ENCODE data around the gene NOL4L.

NOL4L gene

DNA sequence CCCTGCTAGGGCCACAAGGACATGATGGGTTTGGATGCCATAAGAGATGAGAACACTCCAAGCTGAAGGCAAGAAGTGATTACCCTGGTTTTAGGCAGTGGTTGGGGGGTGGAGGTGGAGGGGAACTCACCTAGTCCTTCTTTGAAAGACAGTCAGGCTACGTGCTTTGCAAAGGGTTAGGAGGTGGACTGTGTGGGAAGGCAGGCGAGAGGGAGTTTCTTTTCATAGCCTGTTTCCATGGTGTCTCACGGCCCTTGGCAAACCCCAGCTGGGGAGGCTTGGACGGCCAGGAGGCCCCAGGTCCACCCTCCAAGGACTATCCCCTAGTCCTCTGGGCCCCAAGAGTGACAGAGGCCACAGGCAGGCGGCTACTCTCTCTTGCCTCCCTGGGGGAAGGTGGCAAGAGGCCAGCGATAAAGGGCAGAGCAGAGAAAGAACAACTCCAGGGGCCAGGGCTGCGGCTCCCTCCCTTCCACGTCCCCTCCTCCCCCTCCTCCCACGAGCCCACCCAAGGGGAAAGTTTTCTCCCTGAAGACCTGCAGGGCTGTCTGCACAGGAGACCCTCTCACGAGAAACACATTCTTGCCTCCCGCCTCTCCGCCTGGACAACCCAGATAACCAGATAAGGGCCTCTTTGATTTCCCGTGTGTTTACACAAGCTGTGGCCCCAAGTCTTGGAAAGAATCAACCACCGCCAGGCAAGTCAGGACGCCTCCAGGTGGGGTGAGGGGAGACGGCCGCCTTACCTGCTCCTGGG is 74.4 kb downstream of the NOL4L start:
- TF ChIP-seq, protein P1, sequence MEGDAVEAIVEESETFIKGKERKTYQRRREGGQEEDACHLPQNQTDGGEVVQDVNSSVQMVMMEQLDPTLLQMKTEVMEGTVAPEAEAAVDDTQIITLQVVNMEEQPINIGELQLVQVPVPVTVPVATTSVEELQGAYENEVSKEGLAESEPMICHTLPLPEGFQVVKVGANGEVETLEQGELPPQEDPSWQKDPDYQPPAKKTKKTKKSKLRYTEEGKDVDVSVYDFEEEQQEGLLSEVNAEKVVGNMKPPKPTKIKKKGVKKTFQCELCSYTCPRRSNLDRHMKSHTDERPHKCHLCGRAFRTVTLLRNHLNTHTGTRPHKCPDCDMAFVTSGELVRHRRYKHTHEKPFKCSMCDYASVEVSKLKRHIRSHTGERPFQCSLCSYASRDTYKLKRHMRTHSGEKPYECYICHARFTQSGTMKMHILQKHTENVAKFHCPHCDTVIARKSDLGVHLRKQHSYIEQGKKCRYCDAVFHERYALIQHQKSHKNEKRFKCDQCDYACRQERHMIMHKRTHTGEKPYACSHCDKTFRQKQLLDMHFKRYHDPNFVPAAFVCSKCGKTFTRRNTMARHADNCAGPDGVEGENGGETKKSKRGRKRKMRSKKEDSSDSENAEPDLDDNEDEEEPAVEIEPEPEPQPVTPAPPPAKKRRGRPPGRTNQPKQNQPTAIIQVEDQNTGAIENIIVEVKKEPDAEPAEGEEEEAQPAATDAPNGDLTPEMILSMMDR (conservative IDR thresholded peaks at IDR 0.05; ENCODE audit: low read depth, low read length): no peak
- no peak overlapping the region for H3K4me3 ChIP-seq (ENCODE audit: low read length)
- DNase-seq (ENCODE audit: low read depth): no peak

DNA sequence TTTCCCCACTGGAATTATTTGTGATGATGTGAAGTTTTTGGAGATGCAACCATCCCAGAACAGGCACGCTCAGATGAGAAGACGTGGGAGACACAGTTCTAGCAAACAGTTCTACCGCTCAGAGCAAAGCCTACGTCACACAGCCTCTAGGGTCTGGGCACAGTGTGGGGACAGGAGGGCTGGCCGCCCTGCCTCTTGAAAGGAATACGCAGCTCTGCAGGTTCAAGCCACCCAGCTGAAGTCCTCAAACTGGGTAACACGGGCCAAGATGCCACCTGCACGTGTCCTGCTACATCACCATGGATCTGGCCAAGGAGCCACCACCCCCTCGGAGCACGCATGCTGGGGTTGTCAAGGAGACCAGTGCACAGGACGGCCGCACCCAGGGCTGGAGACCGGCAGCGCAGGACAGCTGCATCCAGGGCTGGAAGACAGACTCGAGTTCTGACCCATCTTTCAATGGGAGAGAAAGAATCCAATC is 75.0 kb downstream of the NOL4L start:
- no peak for DNase-seq (ENCODE audit: low read depth)
- TF ChIP-seq, protein P1 (conservative IDR thresholded peaks at IDR 0.05; ENCODE audit: low read depth, low read length): no peak

GRCh38 chr20:32509639-32510066 is 75.5 kb downstream of the NOL4L start:
- TF ChIP-seq, protein P1 (conservative IDR thresholded peaks at IDR 0.05; ENCODE audit: low read depth, low read length): peak; percentile 57
- no peak for DNase-seq (ENCODE audit: low read depth)
- no peak overlapping the region for H3K4me3 ChIP-seq (ENCODE audit: low read length)

More for the DNA sequence above, 75.0 kb downstream of the NOL4L start:
- H3K4me3 ChIP-seq (ENCODE audit: low read length): no peak overlapping the region

DNA sequence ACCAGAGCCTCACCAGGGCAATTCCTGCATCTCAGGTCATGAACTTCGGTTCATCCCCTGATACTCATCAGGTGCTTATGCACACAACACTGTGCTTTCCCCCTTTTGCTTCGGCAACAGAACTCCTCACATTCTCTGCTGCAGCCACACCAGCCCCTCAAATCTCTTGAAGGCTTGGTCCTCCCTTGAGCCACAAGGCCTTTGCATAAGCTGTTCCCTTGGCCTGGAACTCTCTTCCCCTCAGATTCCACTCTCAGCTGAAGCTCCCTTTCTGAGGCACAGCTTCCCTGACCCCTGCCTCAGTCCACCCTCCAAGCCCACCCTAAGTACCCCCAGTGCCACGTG is 76.4 kb downstream of the NOL4L start:
- no peak overlapping the region for H3K4me3 ChIP-seq (ENCODE audit: low read length)
- DNase-seq (ENCODE audit: low read depth): no peak
- TF ChIP-seq, protein P1 (conservative IDR thresholded peaks at IDR 0.05; ENCODE audit: low read depth, low read length): no peak

GRCh38 chr20:32507998-32508774 is 76.9 kb downstream of the NOL4L start:
- TF ChIP-seq, protein P1 (conservative IDR thresholded peaks at IDR 0.05; ENCODE audit: low read depth, low read length): no peak
- DNase-seq (ENCODE audit: low read depth): no peak
- no peak overlapping the region for H3K4me3 ChIP-seq (ENCODE audit: low read length)

DNA sequence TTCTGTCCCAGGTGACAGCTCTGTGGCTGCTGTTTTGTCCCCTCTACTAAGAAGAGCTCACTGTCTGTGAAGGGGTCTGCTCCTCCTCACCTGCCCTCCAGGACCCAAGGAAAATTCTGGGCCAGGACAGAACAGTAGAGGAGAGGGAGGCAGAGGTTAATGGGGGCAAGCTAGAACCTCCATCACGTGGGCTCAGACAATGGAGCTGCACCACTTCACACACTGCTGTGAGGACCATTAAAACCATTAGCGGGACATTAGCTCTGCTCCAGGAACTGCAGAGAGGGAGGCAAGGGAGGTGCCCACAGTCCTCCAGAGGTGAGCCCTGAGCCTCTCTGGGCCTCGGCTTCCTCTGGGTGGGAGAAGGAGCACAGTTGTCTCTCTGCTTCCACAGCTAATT is 78.4 kb downstream of the NOL4L start:
- H3K4me3 ChIP-seq (ENCODE audit: low read length): no peak overlapping the region
- TF ChIP-seq, protein P1 (conservative IDR thresholded peaks at IDR 0.05; ENCODE audit: low read depth, low read length): no peak
- no peak for DNase-seq (ENCODE audit: low read depth)
